ENCODE data around the gene PCOLCE2. TPM values are rescaled to one million over a fixed set of nuclear protein-coding genes. Genes with fewer than 3 reads are reported as not detected.

Gene PCOLCE2
- total RNA-seq, 2 experiments from 2014 or later: not detected

DNA sequence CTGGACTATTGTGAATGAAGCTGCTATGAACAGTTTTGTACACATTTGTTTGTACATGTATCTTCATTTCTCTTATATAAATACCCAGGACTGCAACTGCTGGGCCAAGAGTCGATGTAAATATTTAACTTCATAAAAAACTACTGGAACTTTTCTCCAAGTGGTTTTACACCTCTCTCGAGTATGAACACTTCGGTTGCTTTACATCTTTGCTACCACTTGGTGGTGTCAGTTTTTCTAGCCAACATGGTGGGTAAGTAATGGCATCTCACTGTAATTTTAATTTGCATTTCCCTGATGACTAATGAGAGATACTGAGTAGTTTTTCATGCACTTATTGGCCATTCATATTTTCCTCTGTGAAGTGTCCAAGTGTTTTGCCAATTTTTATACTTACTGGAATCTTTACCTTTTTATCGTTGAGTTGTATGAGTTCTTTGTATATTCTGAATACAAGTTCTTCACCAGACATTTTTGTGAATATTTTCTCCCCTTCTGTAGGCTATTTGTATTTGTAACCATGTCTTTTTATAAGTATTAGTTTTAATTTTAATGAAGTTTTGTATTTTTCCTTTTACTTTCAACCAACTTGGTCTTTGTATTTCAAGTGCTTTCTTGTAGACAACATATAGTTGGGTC, 44.4 kb downstream of the PCOLCE2 start:
- Histone ChIP-seq H3K4me3 (ENCODE audit: low read depth, low read length, poor library complexity, severe bottlenecking) (no peak overlapping the region), H3K27ac (ENCODE audit: low read depth, low read length, poor library complexity, severe bottlenecking) (no peak overlapping the region), H3K36me3 (ENCODE audit: insufficient read depth, low read length) (no peaks in the 10 kb centered on the region), H3K4me2 (ENCODE audit: low read length) (no peak overlapping the region), H3K9me2 (ENCODE audit: insufficient read depth, low read length) (no peaks in the 10 kb centered on the region), H3K79me2 (ENCODE audit: insufficient read depth, low read depth, low read length) (no peaks in the 10 kb centered on the region), H3K4me1 (ENCODE audit: insufficient read depth, low read length, poor library complexity, severe bottlenecking) (no peaks in the 10 kb centered on the region), H3K9me3 (ENCODE audit: low read length) (no peaks in the 10 kb centered on the region; the same call in 1 of the 2 replicates), H4K20me1 (ENCODE audit: insufficient read depth, low read length) (no peaks in the 10 kb centered on the region), H2AFZ (ENCODE audit: low read length) (no peak overlapping the region)
- BruUV-seq (replicated peaks): no TSS peak
- no peak for TF ChIP-seq EZH2phosphoT487 (IDR thresholded peaks at IDR 0.05; ENCODE audit: borderline replicate concordance, low read depth, low read length)
- peak; percentile 78 for TF ChIP-seq CTCF (conservative IDR thresholded peaks at IDR 0.05; ENCODE audit: low read length)
- ChIA-PET CTCF (ENCODE audit: unreplicated experiment) (no interaction called here), POLR2A (no interaction called here)
- DNase-seq (ENCODE audit: low spot score): peak; percentile 36
- intact Hi-C loops (cut with micrococcal nuclease; ENCODE audit: unreplicated experiment): no loop called here

- Histone ChIP-seq H3K79me2 (ENCODE audit: insufficient read depth, low read depth, low read length) (no peaks in the 10 kb centered on the region), H3K9me2 (ENCODE audit: insufficient read depth, low read length) (no peaks in the 10 kb centered on the region), H4K20me1 (ENCODE audit: insufficient read depth, low read length) (no peaks in the 10 kb centered on the region), H3K4me2 (ENCODE audit: low read length) (no peak overlapping the region), H3K27ac (ENCODE audit: low read depth, low read length, poor library complexity, severe bottlenecking) (no peak overlapping the region), H3K4me1 (ENCODE audit: insufficient read depth, low read length, poor library complexity, severe bottlenecking) (no peaks in the 10 kb centered on the region), H3K4me3 (ENCODE audit: low read depth, low read length, poor library complexity, severe bottlenecking) (no peak overlapping the region), H2AFZ (ENCODE audit: low read length) (no peak overlapping the region), H3K36me3 (ENCODE audit: insufficient read depth, low read length) (no peaks in the 10 kb centered on the region), H3K9me3 (ENCODE audit: low read length) (no peaks in the 10 kb centered on the region)
- ChIA-PET POLR2A (no interaction called here), CTCF (ENCODE audit: unreplicated experiment) (no interaction called here)
- no TSS peak for BruUV-seq (replicated peaks)
- intact Hi-C loops (cut with micrococcal nuclease; ENCODE audit: unreplicated experiment): no loop called here
- no peak for TF ChIP-seq CTCF (conservative IDR thresholded peaks at IDR 0.05; ENCODE audit: low read length)
- no peak for TF ChIP-seq EZH2phosphoT487 (IDR thresholded peaks at IDR 0.05; ENCODE audit: borderline replicate concordance, low read depth, low read length)
- DNase-seq (ENCODE audit: low spot score): no peak
Measured at GRCh38 chr3:142839831-142840230, 49.1 kb downstream of the PCOLCE2 start.

GRCh38 chr3:142837526-142837925, 51.4 kb downstream of the PCOLCE2 start:
- ChIA-PET POLR2A (interaction anchor here (1.2 kb wide), 1 partner anchor 107 kb away, joined by 5 read pairs; no protein-coding TSS in a partner anchor), CTCF (ENCODE audit: unreplicated experiment) (no interaction called here)
- DNase-seq (ENCODE audit: low spot score): no peak
- no TSS peak for BruUV-seq (replicated peaks)
- Histone ChIP-seq H3K9me3 (ENCODE audit: low read length) (no peaks in the 10 kb centered on the region), H3K36me3 (ENCODE audit: insufficient read depth, low read length) (no peaks in the 10 kb centered on the region), H3K27ac (ENCODE audit: low read depth, low read length, poor library complexity, severe bottlenecking) (no peak overlapping the region), H3K4me1 (ENCODE audit: insufficient read depth, low read length, poor library complexity, severe bottlenecking) (no peaks in the 10 kb centered on the region), H3K9me2 (ENCODE audit: insufficient read depth, low read length) (no peaks in the 10 kb centered on the region), H3K4me2 (ENCODE audit: low read length) (no peak overlapping the region), H4K20me1 (ENCODE audit: insufficient read depth, low read length) (no peaks in the 10 kb centered on the region), H3K79me2 (ENCODE audit: insufficient read depth, low read depth, low read length) (no peaks in the 10 kb centered on the region), H2AFZ (ENCODE audit: low read length) (no peak overlapping the region), H3K4me3 (ENCODE audit: low read depth, low read length, poor library complexity, severe bottlenecking) (no peak overlapping the region)
- intact Hi-C loops (cut with micrococcal nuclease; ENCODE audit: unreplicated experiment): no loop called here
- TF ChIP-seq CTCF (conservative IDR thresholded peaks at IDR 0.05; ENCODE audit: low read length) (no peak), EZH2phosphoT487 (IDR thresholded peaks at IDR 0.05; ENCODE audit: borderline replicate concordance, low read depth, low read length) (no peak)
